ENCODE results near the gene LHPP.

Gene LHPP

DNA sequence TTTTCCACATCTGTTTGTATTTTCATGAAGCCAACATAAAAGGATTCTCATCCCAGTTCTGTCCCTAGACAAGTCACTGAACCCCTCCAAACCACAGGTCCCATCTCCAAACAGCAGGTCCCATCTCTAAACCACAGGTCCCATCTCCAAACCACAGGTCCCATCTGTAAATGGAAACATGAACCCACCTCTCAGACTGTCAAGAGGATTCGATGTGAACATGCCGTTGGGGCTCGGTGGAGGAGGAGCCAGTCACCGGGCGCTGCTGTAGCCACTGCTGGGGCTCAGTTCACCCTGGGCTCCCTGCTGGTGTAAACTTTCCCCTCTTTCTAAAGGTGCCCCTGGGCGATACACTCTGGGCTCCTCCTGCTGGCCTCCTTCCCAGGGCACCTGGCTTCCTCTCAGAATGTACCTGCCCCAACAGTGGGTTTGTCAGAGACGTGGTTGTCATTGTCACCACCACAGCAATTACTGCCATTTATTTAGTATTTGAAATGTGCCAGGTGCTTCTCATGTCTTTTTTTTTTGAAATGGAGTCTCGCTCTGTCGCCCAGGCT is 13.0 kb downstream of the LHPP start:
- Histone ChIP-seq H3K36me3 (ENCODE audit: control insufficient read depth, low read length) (no peaks in the 10 kb centered on the region), H3K79me2 (ENCODE audit: control insufficient read depth, low read length) (no peaks in the 10 kb centered on the region), H3K4me1 (ENCODE audit: control insufficient read depth, low read length) (no peaks in the 10 kb centered on the region), H3K27ac (ENCODE audit: low read depth, low read length) (no peak overlapping the region), H3F3A (ENCODE audit: control insufficient read depth, insufficient read depth) (no peaks in the 10 kb centered on the region), H3K9me3 (ENCODE audit: control insufficient read depth, insufficient read depth, low read length) (no peaks in the 10 kb centered on the region), H3K4me2 (ENCODE audit: low read length) (no peak overlapping the region), H3K27me3 (ENCODE audit: control insufficient read depth, low read length) (no peaks in the 10 kb centered on the region), H4K20me1 (ENCODE audit: control insufficient read depth, insufficient read depth, low read depth, low read length) (no peaks in the 10 kb centered on the region), H3K4me3 (ENCODE audit: low read length) (no peak overlapping the region), H3K9me2 (replicated peaks; ENCODE audit: control insufficient read depth, low read length) (no peaks in the 10 kb centered on the region)
- TF ChIP-seq, protein P1, sequence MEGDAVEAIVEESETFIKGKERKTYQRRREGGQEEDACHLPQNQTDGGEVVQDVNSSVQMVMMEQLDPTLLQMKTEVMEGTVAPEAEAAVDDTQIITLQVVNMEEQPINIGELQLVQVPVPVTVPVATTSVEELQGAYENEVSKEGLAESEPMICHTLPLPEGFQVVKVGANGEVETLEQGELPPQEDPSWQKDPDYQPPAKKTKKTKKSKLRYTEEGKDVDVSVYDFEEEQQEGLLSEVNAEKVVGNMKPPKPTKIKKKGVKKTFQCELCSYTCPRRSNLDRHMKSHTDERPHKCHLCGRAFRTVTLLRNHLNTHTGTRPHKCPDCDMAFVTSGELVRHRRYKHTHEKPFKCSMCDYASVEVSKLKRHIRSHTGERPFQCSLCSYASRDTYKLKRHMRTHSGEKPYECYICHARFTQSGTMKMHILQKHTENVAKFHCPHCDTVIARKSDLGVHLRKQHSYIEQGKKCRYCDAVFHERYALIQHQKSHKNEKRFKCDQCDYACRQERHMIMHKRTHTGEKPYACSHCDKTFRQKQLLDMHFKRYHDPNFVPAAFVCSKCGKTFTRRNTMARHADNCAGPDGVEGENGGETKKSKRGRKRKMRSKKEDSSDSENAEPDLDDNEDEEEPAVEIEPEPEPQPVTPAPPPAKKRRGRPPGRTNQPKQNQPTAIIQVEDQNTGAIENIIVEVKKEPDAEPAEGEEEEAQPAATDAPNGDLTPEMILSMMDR (IDR thresholded peaks at IDR 0.05; ENCODE audit: low read depth, low read length, poor library complexity, severe bottlenecking): no peak
- no peak for TF ChIP-seq EZH2phosphoT487 (IDR thresholded peaks at IDR 0.05; ENCODE audit: borderline replicate concordance, low read length)

DNA sequence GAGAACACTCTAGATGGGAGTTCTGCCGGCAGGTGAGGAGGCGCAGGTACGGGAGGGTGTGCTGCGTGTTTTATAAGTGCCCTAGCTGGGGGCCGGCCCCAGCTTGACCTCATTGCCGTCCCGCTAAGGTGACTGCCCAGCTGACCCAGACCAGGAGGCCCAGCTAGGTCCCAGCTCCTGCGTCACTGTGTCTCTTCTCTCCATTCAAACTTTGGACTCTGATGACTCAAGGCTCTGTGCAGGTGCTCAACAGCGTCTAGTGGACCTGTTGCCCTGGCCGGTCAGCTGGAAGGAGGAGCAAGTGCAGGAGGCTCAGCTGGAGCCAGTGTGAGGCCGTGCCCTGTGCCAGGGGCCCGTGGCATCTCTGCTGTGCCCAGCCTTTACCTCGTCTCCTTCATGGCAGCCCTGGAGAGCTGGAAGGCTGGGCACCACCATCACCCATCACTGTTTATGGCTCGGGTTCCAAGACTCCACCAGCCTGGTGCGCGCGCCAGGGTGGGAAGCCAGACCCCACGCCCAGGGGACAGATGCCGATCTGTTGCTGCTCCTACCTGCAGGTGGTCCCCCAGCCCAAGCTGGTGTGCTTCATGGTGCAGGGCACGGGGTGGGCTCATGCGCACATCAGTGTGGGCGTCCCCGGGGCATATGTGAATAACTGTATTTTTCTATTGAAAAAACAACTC is 14.6 kb downstream of the LHPP start:
- H3K9me2 ChIP-seq (replicated peaks; ENCODE audit: control insufficient read depth, low read length): no peaks in the 10 kb centered on the region
- no peak for TF ChIP-seq EZH2phosphoT487 (IDR thresholded peaks at IDR 0.05; ENCODE audit: borderline replicate concordance, low read length)
- TF ChIP-seq, protein P1 (IDR thresholded peaks at IDR 0.05; ENCODE audit: low read depth, low read length, poor library complexity, severe bottlenecking): no peak
- no peaks in the 10 kb centered on the region for H4K20me1 ChIP-seq (ENCODE audit: control insufficient read depth, insufficient read depth, low read depth, low read length)
- no peak overlapping the region for H3K27ac ChIP-seq (ENCODE audit: low read depth, low read length)
- H3K4me1 ChIP-seq (ENCODE audit: control insufficient read depth, low read length): no peaks in the 10 kb centered on the region
- no peak overlapping the region for H3K4me3 ChIP-seq (ENCODE audit: low read length)
- no peaks in the 10 kb centered on the region for H3K79me2 ChIP-seq (ENCODE audit: control insufficient read depth, low read length)
- no peak overlapping the region for H3K4me2 ChIP-seq (ENCODE audit: low read length)
- no peaks in the 10 kb centered on the region for H3K9me3 ChIP-seq (ENCODE audit: control insufficient read depth, insufficient read depth, low read length)
- no peaks in the 10 kb centered on the region for H3F3A ChIP-seq (ENCODE audit: control insufficient read depth, insufficient read depth)
- no peaks in the 10 kb centered on the region for H3K36me3 ChIP-seq (ENCODE audit: control insufficient read depth, low read length)
- H3K27me3 ChIP-seq (ENCODE audit: control insufficient read depth, low read length): no peaks in the 10 kb centered on the region

DNA sequence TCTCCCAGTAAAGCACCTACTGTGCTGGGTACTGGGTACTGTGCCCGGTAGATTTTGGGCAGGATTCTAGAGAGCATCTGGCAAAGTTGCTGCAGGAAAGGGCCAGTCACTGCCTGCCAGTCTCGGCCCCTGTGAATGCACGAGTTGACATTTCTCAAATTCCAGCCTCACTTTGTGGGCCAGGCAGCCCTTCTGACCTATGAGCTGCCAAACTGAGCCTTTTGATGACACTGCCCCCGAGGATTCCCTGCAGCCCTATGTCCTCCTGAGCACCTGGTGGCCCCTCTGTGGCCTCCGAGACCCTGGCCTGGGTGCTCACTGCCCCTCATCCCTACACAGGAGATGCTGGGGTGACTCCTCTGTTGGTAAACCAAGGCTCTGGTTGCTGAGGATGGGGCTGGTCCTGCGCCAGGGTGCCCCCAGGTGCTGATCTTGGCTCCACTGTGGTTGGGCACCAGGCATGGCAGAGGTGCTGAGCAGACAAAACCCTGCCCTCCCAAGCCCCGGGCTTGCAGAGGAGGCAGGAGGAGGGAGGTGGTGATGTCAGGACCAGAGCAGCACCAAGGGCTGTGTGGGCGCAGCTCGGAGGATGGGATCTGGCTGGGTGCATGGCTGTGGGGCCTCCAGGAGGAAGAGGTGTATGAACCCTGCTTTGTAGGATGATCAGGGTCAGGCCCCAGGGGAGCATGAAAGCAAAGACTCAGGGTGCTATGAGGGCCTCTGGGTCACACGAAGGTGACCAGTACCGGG is 16.2 kb downstream of the LHPP start:
- Histone ChIP-seq H3K79me2 (ENCODE audit: control insufficient read depth, low read length) (no peaks in the 10 kb centered on the region), H3K4me3 (ENCODE audit: low read length) (no peak overlapping the region), H3K9me3 (ENCODE audit: control insufficient read depth, insufficient read depth, low read length) (no peaks in the 10 kb centered on the region), H3K36me3 (ENCODE audit: control insufficient read depth, low read length) (no peaks in the 10 kb centered on the region), H3F3A (ENCODE audit: control insufficient read depth, insufficient read depth) (no peaks in the 10 kb centered on the region), H3K27me3 (ENCODE audit: control insufficient read depth, low read length) (no peaks in the 10 kb centered on the region), H3K27ac (ENCODE audit: low read depth, low read length) (no peak overlapping the region), H3K9me2 (replicated peaks; ENCODE audit: control insufficient read depth, low read length) (no peaks in the 10 kb centered on the region), H3K4me1 (ENCODE audit: control insufficient read depth, low read length) (no peaks in the 10 kb centered on the region), H4K20me1 (ENCODE audit: control insufficient read depth, insufficient read depth, low read depth, low read length) (no peaks in the 10 kb centered on the region), H3K4me2 (ENCODE audit: low read length) (no peak overlapping the region)
- no peak for TF ChIP-seq EZH2phosphoT487 (IDR thresholded peaks at IDR 0.05; ENCODE audit: borderline replicate concordance, low read length)
- TF ChIP-seq, protein P1 (IDR thresholded peaks at IDR 0.05; ENCODE audit: low read depth, low read length, poor library complexity, severe bottlenecking): no peak
